Activated gamma-delta T cell (primary cell): ENCODE data around the gene HOXA10.

Experiments used
- DNase-seq: peaks from one replicate; lab custom pipeline; 2025; lab: John Stamatoyannopoulos, UW

The HOXA10 gene

GRCh38 chr7:27156508-27156898, 17.6 kb downstream of the HOXA10 start, which contains the start of gene HOXA7:
HOXA7 (minus strand) TSS chr7:27156675; CDS start chr7:27156545, 130 bp downstream.
- no peak for DNase-seq

GRCh38 chr7:27155816-27156507, 18.2 kb downstream of the HOXA10 start:
- no peak for DNase-seq

GRCh38 chr7:27154901-27155815, 19.0 kb downstream of the HOXA10 start:
- DNase-seq, result no peak

- DNase-seq, result no peak
Measured at GRCh38 chr7:27154369-27154768, 19.8 kb downstream of the HOXA10 start.

GRCh38 chr7:27153526-27153925, 20.6 kb downstream of the HOXA10 start:
- DNase-seq, result no peak

GRCh38 chr7:27152816-27153442, 21.2 kb downstream of the HOXA10 start:
- no peak for DNase-seq

- no peak for DNase-seq
Measured at GRCh38 chr7:27151931-27152815, 21.9 kb downstream of the HOXA10 start, which contains the start of gene HOXA3. HOXA3 (minus strand) TSS chr7:27152583; CDS start chr7:27110640, 41,943 bp downstream.

GRCh38 chr7:27151341-27151930, 22.7 kb downstream of the HOXA10 start:
- no peak for DNase-seq

GRCh38 chr7:27150568-27151340, 23.4 kb downstream of the HOXA10 start:
- DNase-seq, result peak; percentile 45

- no peak for DNase-seq
Measured at GRCh38 chr7:27149842-27150567, 24.1 kb downstream of the HOXA10 start.

GRCh38 chr7:27148756-27149641, 25.1 kb downstream of the HOXA10 start:
- no peak for DNase-seq

- DNase-seq, result no peak
Measured at GRCh38 chr7:27148031-27148755, 25.9 kb downstream of the HOXA10 start.

- no peak for DNase-seq
Measured at GRCh38 chr7:27147199-27148030, 26.7 kb downstream of the HOXA10 start, which contains the start of gene HOXA6. HOXA6 (minus strand) TSS chr7:27147774; CDS start chr7:27147749, 25 bp downstream.

- no peak for DNase-seq
Measured at GRCh38 chr7:27146491-27147198, 27.5 kb downstream of the HOXA10 start.

GRCh38 chr7:27145914-27146412, 28.2 kb downstream of the HOXA10 start:
- no peak for DNase-seq
